ENCODE data around the gene CFAP251.
"Not testable (repeated sequence)": the region's sequence is repeated elsewhere in the genome, so short reads cannot be mapped to it uniquely, and the experiment has no call there.

CFAP251 gene

DNA sequence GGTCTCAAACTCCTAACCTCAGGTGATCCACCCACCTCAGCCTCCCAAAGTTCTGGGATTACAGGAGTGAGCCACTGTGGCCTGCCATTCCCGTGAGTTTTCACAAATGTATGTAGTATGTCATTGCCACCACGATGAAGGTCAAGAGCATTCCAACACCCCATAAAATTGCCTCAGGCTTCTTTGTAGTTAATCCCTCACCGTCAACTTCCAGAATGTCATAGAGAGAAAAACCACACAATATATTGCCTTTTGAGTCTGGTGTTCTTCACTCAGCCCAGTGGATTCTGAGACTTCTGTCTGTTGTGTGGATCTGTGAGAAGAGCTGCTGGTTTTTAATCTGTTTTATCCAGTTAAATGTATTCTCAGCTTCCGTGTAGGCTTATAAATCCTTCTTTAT lies 12.6 kb upstream of the CFAP251 start:
- no peak for DNase-seq

DNA sequence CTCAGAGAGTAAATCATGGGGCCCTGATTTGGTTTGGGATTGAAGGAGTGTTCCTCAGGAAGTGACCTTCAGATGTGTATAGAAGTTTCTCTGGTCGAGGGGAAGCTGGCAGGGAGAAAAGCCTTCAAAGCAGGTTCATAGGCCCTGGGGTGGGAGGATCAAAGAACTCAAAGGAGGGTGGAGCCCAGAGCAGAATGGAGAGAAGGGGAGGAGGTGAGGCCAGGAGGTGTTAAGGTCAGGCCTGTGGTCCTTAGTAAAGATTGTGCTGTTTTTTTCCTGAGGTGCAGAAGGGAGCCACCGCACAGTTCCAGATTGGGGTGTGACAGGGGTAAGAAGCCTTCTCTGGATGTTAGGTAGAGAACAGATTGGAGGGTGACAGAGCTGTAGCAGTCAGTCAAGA lies 9.7 kb upstream of the CFAP251 start:
- DNase-seq = no peak

DNA sequence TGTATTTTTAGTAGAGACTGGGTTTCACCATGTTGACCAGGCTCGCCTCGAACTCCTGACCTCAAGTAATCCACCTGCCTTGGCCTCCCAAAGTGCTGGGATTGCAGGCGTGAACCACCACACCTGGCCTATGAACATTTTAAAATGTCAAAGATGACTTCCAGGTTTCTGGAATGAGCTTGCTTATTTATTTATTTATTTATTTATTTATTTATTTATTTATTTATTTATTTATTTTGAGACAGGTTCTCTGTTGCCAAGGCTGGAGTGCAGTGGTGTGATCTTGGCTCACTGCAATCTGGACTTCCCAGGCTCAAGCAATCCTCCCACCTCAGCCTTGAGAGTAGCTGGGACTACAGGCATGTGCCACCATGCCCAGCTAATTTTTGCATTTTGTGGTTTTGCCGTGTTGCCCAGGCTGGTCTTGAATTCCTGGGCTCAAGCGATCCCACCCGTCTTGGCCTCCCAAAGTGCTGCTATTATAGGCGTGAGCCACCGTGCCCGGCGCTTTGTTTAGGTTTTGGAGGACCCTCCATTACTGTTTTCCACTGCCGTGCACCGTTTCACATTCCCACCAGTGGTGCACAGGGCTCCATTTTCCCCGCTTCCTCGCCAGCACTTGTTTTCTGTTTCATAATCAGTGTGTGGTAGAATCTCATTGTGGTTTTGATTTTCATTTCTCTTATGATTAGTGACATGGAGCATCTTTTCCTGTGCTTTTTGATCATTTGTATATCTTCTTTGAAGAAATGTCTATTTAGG lies 6.4 kb upstream of the CFAP251 start:
- no peak for DNase-seq

DNA sequence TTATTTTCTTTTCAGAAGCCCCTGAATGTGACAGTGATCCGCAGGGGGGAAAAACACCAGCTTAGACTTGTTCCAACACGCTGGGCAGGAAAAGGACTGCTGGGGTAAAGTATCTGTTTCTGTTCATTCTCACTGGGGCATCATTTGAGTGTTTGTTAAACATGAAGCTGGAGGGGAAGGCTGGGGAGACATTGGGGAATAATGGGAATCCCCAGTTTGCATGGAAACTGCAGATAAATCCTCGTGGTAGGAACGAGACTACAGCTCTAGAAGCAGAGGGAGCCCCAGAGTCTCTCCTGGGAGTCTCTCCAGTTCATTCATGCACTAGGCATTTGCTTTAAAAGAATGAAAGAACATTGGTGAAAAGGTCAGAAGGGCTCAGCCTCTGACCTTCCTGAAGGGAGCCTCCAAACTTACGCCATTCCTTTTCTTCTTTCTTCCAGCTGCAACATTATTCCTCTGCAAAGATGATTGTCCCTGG lies 2.5 kb upstream of the CFAP251 start:
- DNase-seq = no peak

DNA sequence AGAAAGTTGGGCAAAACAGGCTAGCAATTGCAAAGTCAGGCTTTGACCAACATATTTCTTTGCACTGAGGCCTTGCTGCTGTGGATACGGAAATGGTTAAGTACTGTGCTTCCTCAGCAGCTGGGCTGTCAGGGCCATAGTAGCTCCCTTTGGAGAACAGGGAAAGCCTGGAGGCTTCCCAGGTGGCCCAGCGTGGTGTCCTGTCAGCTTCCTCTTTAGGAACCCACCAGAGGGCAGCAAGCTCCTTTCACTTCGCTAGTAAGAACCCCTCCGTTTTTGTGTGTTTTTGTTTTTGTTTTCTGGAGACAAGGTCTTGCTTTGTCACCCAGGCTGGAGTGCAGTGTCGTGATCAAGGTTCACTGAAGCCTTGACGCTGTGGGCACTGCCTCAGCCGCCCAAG lies 1.7 kb upstream of the CFAP251 start:
- DNase-seq = no peak

DNA sequence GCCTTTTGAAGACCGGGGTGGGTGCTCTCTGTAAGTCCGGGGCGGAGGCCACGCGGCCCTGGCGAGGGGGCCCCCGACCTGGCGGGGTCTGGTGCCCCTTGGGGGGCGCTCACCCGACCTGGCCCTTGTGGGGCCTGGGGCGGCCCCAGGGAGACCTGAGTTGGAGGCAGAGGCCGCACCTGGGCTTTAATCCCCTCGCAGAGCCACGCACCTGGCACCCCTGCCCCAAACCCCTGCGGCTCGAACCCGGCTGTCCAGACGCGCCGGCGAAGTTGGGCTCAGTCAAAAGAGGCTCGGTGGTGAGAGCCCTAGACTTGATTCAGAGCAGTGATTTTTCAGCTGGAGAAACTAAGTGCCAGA lies 267 bp downstream of the CFAP251 start:
- DNase-seq = no peak

DNA sequence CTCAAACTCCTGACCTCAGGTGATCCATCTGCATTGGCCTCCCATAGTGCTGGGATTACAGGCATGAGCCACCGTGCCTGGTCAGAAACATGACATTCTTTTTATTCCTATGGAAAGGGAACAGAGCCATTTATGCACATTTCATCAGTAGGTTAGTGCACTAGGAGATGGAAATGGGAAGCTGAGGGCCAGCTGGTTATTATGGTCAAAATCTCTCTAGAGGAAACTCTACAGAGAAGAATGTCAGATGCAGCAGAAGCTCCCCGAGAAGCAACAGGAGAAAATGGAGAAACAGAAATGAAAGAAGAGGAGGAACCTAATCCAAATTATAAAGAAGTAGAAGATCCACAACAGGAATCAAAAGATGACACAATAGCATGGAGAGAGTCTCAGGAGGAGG lies 2.7 kb downstream of the CFAP251 start:
- DNase-seq = no peak

DNA sequence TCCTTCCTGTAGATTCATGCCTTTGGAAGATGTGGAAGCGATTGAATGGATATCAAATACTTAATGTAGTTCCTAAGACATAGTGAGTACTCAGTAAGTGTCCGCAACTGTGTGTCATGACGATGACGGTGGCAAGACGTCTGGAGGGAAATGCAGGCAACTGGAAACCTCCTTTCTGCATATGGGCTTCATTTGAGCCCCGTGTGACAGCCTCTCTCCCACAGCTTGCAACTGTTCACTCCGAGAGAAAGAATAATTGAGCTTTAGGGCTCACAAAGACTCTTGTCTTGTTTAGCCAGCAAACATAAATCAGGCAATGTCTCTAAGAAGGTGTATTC lies 6.9 kb downstream of the CFAP251 start:
- no peak for DNase-seq

DNA sequence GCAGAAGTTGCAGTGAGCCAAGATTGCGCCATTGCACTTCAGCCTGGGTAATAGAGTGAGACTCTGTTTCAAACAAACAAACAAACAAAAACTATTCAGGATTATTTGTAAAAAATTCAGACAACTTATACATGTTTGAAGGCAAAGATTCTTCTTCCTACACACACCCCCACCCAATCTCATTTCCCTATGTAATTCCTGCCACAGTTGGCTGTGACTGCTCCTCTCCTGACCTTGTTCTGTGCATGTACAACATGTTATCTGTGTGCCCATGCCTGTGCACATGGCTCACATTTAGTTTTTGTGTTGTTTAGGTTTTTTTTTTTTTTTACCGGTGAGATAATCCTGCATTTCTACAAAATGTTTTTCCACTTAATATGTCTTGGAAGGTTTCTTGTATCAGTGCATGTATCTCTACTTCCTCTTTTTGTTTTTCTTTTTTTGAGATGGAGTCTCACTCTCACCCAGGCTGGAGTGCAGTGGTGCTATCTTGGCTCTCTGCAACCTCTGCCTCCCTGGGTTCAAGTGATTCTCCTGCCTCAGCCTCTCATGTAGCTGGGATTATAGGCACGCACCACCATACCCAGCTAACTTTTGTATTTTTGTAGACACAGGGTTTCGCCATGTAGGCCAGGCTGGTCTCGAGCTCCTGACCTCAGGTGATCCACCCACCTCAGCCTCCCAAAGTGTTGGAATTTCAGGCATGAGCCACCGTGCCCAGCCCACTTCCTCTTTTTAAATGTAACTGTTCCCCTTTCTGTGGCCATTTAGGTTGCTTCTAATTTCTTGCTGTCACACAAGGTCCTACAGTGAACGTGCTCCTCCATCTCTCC lies 8.7 kb downstream of the CFAP251 start:
- DNase-seq = no peak

DNA sequence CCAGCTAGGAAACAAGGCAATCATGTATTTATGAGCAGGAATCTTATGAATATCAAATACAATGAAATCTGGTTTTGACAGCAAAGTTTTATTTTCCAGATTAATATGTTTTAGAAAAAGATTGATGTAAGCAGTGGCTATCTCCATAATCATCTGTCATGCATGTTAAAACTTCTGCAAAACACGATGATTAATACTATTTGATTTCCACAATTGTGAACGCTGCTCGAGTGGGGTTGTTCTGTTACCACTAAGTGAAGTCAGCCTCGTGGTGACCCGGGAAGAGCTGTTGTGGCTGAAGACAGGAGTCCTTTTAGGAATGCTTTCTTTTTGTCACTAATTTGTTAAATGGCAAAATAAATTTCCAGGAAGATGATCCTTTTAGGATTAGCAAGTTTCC lies 9.4 kb downstream of the CFAP251 start:
- no peak for DNase-seq

DNA sequence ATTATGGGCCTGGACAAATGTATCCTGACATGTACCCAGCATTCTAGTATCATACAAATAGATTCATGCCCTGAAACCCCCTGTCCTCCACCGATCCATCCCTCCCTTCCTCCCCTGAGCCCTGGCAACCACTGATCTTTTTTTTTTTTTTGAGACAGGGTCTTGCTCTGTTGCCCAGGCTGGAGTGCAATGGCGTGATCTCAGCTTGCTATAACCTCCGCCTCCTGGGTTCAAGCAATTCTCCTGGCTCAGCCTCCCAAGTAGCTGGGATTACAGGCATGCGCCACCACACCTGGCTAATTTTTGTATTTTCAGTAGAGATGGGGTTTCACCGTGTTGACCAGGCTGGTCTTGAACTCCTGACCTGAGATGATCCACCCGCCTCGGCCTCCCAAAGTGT lies 11.2 kb downstream of the CFAP251 start:
- DNase-seq = not testable (repeated sequence)

DNA sequence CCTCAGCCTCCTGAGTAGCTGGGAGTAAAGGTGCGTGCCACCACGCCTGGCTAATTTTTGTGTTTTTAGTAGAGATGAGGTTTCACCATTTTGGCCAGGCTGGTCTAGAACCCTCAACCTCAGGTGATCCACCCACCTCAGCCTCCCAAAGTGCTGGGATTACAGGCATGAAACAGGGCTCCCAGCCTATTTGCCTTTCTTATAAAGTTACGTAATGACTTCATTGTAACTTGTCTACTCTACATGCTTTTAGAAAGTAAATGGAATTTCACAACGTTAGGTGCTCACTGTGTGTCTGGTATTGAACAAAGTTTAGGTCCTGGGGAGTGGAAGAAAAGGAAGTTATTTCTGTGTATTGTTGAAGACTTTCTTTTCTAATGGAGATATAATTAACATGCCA lies 12.5 kb downstream of the CFAP251 start:
- no peak for DNase-seq

DNA sequence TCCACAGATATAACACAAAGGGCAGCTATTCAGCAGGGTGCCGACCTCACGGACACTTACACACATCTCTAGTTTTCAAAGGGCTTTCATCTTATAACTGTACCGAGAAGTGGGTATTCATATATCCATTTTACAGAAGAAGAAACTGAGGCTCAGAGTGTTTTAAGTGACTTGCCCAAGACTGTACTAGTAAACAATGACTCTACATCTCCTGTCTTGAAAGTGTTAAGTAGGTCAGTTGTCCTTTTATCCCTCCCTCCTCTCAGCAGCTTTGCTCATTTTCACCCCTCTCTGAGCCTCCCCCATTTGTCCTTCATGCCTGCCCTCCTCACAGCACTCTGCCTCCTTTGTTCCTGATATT lies 13.8 kb downstream of the CFAP251 start:
- DNase-seq = no peak

DNA sequence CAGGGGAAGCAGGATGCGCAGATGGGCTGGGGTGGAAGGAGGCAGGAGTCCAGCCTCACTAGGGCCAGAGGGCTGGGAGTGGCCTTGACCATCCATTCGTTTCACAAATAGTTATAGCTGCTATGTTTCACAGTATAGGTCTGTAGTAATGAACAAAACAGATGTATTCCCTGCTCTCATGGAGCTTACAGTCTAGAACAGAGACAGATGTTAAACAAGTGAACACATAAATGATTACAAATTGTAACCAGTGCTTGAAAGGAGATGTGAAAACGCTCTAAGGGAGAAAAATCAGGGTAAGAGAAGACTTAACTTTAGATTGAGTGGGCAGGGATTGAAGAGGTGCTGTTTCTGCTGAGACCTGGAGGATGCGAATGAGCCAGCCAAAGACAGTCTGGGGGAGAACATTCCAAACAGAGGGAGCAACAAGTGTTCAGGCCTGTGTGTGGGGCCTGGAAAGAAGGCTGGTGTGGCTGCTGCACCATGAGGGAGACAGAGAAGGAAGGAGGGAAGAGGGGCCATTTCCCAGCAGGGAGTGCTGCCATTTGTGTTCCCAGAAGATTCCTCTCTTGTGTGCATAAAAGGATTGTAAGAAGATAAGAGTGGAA lies 14.6 kb downstream of the CFAP251 start:
- no peak for DNase-seq

DNA sequence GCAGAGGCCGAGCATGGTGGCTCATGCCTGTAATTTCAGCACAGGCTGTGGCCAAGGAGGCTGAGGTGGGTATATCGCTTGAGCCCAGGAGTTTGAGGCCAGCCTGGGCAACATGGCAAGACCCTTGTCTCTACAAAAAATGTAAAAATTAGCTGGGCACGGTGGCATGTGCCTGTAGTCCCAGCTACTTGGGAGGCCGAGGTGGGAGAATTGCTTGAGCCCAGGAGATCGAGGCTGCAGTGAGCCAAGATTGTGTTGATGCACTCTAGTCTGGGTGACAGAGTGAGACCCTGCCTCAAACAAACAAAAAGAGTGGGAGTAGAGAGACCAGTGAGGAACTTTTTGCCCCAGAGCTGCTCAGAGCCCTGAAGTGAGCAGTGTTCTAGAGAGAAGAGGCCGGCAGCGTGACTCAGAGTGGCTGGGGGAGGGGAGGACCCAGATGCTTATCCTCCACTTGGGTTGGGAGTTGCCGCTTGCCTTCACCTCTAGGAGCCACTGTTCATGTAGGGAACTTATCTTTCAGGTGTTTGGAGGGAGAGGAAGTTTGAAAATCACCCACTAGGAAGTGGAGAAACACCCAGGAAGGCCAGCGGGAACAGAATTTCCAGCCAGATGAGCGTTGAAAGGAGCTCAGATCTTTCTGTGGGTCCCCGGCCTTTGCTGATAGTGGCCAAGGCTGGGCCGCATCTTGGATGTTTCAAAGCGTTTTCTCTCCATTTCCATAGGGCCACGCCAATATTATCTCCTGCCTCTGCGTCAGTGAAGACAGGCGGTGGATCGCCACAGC lies 15.3 kb downstream of the CFAP251 start:
- no peak for DNase-seq

DNA sequence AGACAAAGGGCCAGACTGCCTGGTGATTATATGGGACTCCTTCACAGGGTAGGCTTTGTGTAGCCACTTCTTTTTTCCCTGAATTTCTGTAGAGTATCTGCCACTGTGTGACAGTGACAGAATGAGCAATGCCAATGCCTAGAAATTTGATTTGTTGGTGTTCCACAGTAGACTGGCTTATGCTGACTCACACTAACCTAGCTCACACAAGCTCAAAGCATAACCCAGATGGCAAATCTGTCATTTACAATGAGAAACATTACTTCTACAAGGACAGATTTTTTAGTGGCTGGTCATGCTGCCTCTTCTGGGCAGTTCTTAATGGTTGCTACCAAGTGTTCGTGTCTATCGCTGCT lies 15.9 kb downstream of the CFAP251 start:
- DNase-seq = no peak

DNA sequence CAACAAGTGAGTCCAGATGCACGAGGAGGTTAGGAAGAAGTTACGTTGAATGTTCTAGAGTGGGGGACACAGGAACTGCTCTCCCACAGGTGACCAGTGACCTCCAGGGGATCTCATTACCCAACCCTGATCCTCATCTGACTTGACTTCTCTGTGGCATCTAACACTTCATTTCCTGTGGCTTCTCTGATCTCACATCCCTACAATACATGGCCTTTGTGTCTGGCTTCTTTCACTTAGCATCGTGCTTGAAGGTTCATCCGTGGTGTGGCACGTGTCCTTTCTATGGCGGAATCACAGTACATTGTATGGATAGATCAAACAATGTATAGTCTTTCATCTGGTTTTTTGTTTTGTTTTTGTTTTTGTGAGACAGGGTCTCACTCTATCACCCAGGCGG lies 19.3 kb downstream of the CFAP251 start:
- no peak for DNase-seq

DNA sequence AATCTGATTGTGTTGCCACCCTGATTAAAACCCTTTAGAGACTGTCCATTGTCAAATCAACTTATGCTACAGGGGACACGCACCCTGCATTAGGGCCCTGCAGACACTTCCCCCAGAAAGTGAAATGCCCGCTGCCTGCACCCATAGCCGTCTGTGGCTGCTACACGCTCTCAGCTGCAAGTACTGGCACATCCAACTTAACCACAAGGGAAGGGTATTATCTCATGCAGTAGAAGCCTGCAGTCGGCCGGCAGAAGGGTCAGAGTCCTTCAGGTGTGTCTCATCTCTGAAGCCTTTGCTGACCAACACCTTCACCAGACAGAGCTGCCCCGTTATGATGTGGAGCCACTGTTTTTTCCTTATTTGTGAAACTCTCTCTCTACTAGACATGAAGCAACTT lies 20.8 kb downstream of the CFAP251 start:
- no peak for DNase-seq

DNA sequence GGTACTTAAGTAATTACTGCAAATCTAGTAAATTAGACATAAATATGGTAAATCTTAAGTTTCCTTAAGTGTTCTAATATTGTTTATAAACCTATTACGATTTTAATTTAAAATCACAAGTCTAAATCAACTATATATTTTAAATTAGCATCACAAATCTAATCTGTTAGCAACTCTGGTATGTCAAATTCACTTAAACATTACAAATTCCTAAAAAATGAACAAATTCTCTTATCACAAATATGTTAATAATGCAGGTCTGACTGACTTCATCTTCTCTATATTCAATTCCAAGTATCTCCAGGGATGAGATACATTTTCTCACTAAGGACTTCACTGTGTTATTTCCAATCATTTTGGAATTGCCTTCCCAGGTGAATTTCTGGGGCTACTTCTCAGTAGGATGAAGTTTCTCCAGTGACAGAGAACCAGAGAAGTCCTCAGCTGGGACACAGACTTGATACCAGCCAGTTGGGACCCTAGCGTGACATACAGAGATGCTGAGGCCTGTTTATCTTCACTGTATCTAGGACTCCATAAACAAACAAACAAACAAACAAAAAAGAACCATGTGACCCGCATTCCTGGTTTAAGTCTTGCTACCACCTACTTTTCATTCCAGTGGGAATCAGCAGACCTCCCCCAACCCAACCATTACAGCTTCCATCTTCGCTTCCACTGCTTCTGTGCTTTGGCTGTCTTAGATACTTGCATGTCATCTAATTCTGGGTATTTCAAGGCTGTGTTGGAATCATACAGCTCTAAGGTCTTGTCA lies 21.8 kb downstream of the CFAP251 start:
- DNase-seq = no peak

DNA sequence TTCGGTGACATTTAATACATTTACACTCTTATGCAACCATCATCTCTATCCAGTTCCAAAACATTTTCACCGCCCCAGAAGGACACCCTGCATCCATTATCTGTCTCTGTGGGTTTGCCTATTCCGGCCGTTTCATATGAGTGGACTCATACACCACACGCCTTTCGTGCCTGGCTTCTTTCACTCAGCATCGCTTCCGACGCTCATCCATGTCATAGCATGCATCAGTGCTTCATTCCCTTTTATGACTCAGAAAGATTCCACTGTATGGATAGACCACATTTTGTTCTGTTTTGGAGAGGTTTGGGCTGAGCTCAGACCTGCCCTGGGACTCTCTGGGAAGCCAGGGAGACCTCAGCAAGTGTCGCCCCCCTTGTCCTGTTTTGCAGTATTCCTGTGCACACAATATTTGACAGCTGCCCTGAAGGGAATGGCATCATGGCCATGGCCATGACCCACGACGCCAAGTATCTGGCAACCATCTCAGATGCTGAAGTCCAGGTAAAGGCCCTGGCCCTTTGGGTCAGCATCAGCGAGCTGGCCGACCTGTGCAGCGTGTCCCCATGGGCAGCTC lies 23.8 kb downstream of the CFAP251 start:
- DNase-seq = no peak

DNA sequence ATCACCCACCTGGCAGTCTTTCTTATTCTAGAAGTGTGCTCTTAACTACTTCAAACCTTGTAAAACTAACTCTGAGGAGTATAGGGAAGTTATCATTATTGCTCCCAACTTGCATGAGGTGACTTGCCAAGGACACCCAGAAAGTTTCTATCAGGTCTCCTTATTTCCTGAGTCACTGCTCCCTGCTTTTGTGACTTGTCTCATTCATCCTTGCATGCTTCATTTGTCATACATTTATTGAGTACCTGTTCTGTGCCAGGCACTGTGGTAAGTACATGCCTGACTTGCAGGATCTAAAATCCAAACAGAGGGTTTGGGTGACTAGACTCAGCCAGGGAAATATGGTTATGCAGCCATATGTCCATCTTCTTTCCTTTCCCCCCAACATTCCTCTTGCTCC lies 25.5 kb downstream of the CFAP251 start:
- DNase-seq = no peak

DNA sequence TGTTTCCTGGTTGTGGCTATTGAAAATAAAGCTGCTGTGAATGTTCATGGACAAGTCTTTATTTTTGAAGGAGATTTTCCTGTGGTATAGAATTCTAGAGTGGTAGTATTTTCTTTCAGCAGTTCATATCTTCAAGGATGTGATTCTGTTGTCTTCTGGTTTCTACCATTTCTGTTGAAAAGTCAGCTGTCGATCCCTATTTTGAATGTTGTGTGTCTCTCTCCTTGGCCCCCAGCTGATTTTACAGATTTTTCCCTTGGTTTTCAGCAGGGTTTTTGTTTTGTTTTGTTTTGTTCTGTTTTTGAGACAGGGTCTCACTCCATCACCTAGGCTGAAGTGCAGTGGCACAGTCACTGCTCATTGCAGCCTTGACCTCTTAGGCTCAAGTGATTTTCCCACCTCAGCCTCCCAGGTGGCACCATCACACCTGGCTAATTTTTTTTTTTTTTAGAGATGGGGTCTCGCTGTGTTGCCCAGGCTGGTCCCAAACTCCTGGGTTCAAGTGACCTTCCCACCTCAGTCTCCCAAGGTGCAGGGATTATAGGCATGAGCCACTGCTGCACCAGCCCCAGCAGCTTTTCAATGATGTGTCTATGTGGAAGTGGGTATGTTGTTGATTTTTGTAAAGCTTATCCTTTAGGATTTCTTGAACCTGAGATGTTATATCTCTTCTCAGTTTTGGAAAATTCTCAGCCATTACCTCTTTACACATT lies 28.1 kb downstream of the CFAP251 start:
- DNase-seq = no peak
